ENCODE data around the gene PPME1.
A peak's percentile ranks its signal among the peaks of the same experiment; 100 is the strongest.
"Not testable (repeated sequence)": the region's sequence is repeated elsewhere in the genome, so short reads cannot be mapped to it uniquely, and the experiment has no call there.

The PPME1 gene

DNA sequence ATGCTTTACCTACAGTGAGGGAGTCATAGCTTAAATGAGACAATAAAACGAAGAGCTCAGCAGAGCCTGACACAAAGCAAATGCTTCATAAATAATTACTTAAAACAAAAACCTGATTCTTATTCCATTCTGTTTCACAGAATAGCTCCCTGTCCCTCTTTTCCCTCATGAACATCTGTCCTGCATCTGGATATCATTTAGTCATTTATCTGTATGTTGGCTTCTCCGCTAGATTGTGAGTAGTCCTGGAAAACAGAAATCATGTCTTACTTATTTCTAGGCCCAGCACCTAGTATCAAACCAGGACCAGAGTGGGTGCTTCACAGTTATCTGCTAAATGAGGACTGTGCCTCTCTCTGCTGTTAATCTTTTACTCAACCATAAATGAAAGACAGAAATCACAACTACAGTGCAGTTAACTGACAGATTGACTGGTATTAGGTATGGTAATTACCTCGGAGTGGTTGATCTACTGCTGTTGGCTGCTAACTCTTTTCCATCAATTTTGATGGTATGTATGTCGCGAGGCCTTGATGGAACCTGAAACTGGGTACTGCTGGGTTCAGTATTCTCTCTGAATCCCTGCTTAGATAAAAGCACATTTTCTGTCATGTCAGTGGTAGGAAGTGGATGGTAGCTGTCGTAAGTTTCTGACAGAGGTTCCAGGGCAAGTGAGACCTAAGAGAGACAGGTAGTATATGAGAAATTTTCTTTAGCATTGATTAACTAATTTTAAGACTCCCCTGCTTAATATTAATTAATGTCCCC, 31.8 kb upstream of the PPME1 start:
- Histone ChIP-seq H3K9me3 (ENCODE audit: control insufficient read depth in 2 of 2, low read length in 2 of 2) (no peaks in the 10 kb centered on the region), H3K4me1 (ENCODE audit: control insufficient read depth, insufficient read depth, low read length) (no peaks in the 10 kb centered on the region), H3K27ac (ENCODE audit: low read length) (peak overlapping the region; percentile 12), H3K36me3 (ENCODE audit: control insufficient read depth in 2 of 2, insufficient read depth in 2 of 2, low read length in 2 of 2) (peaks cover 0 to 4% of the 10 kb centered on the region in 2 donors), H3K27me3 (ENCODE audit: control insufficient read depth in 1 of 2, insufficient read depth in 2 of 2, low read length in 2 of 2) (no peaks in the 10 kb centered on the region), H3K9ac (ENCODE audit: low read length in 2 of 2) (peak overlapping the region in 1 of 2 donors; percentile 21), H3K4me3 (ENCODE audit: low read length in 2 of 2) (no peak overlapping the region)

- H3K4me3 ChIP-seq (ENCODE audit: low read length in 2 of 2); H3K36me3 ChIP-seq (ENCODE audit: control insufficient read depth in 2 of 2, insufficient read depth in 2 of 2, low read length in 2 of 2); H3K27me3 ChIP-seq (ENCODE audit: control insufficient read depth in 1 of 2, insufficient read depth in 2 of 2, low read length in 2 of 2); H3K9ac ChIP-seq (ENCODE audit: low read length in 2 of 2); H3K9me3 ChIP-seq (ENCODE audit: control insufficient read depth in 2 of 2, low read length in 2 of 2); H3K27ac ChIP-seq (ENCODE audit: low read length); H3K4me1 ChIP-seq (ENCODE audit: control insufficient read depth, insufficient read depth, low read length): not testable (repeated sequence)
Measured at GRCh38 chr11:74139919-74140431, 31.1 kb upstream of the PPME1 start.

- Histone ChIP-seq H3K4me1 (ENCODE audit: control insufficient read depth, insufficient read depth, low read length) (no peaks in the 10 kb centered on the region), H3K9me3 (ENCODE audit: control insufficient read depth in 2 of 2, low read length in 2 of 2) (no peaks in the 10 kb centered on the region), H3K27me3 (ENCODE audit: control insufficient read depth in 1 of 2, insufficient read depth in 2 of 2, low read length in 2 of 2) (no peaks in the 10 kb centered on the region), H3K27ac (ENCODE audit: low read length) (no peak overlapping the region), H3K4me3 (ENCODE audit: low read length in 2 of 2) (no peak overlapping the region), H3K9ac (ENCODE audit: low read length in 2 of 2) (no peak overlapping the region), H3K36me3 (ENCODE audit: control insufficient read depth in 2 of 2, insufficient read depth in 2 of 2, low read length in 2 of 2) (peaks cover 0 to 3% of the 10 kb centered on the region in 2 donors)
Measured at GRCh38 chr11:74141241-74141695, 29.8 kb upstream of the PPME1 start.

DNA sequence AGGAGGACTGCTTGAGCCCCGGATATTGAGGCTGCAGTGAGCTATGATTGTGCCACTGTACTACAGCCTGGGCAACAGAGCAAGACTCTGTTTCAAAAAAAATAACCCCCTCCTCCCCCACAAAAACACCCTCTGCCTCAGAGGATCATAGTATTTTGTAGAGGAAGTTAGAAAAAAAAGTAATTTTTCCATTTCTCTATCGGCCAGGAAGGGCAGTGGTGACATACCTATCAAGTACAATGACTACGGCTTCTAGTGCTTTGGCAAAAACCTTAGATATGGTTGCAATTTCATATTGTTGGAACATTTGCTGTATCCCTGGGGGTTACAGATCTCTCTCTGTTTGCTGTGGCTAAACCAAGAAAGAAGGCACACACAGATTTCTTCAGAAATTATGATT, 29.2 kb upstream of the PPME1 start:
- Histone ChIP-seq H3K36me3 (ENCODE audit: control insufficient read depth in 2 of 2, insufficient read depth in 2 of 2, low read length in 2 of 2) (no peaks in the 10 kb centered on the region), H3K9me3 (ENCODE audit: control insufficient read depth in 2 of 2, low read length in 2 of 2) (no peaks in the 10 kb centered on the region), H3K9ac (ENCODE audit: low read length in 2 of 2) (no peak overlapping the region), H3K27ac (ENCODE audit: low read length) (no peak overlapping the region), H3K4me3 (ENCODE audit: low read length in 2 of 2) (no peak overlapping the region), H3K4me1 (ENCODE audit: control insufficient read depth, insufficient read depth, low read length) (no peaks in the 10 kb centered on the region), H3K27me3 (ENCODE audit: control insufficient read depth in 1 of 2, insufficient read depth in 2 of 2, low read length in 2 of 2) (no peaks in the 10 kb centered on the region)

DNA sequence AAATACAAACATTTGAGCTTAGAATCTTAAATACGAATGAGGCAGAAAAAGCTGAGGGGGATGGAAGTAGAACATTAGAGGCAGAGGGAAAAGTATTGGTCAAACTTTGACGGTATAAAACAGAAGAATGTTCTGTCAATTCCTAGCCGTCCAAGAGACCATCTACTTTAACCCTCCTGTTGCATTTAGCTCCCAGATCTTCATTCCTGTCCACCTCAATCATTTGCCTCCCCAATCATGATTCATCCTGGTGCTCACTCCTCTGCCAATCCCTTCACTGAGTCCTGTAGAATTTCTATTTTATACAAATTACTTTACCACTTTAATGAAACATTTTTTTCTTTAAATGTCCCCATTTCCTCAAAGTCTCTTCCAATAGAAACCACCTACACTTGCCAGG, 28.5 kb upstream of the PPME1 start:
- Histone ChIP-seq H3K4me1 (ENCODE audit: control insufficient read depth, insufficient read depth, low read length) (no peaks in the 10 kb centered on the region), H3K9ac (ENCODE audit: low read length in 2 of 2) (no peak overlapping the region), H3K27me3 (ENCODE audit: control insufficient read depth in 1 of 2, insufficient read depth in 2 of 2, low read length in 2 of 2) (no peaks in the 10 kb centered on the region), H3K4me3 (ENCODE audit: low read length in 2 of 2) (no peak overlapping the region), H3K36me3 (ENCODE audit: control insufficient read depth in 2 of 2, insufficient read depth in 2 of 2, low read length in 2 of 2) (no peaks in the 10 kb centered on the region), H3K9me3 (ENCODE audit: control insufficient read depth in 2 of 2, low read length in 2 of 2) (no peaks in the 10 kb centered on the region), H3K27ac (ENCODE audit: low read length) (no peak overlapping the region)

DNA sequence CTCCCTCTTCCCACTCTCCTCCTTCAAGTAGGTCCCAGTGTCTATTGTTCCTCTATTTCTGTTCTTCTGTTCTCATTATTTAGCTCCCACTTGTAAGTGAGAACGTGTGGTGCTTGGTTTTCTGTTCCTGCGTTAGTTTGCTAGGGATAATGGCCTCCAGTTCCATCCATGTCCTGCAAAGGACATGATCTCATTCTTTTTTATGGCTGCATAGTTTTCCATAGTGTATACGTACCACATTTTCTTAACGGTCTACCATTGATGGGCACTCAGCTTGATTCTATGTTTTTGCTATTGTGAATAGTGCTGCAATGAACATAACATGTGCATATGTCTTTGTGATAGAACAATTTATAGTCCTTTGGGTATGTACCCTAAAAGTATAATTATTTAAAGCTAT, 26.5 kb upstream of the PPME1 start:
- Histone ChIP-seq H3K4me1 (ENCODE audit: control insufficient read depth, insufficient read depth, low read length) (no peaks in the 10 kb centered on the region), H3K27ac (ENCODE audit: low read length) (no peak overlapping the region), H3K9me3 (ENCODE audit: control insufficient read depth in 2 of 2, low read length in 2 of 2) (no peaks in the 10 kb centered on the region), H3K27me3 (ENCODE audit: control insufficient read depth in 1 of 2, insufficient read depth in 2 of 2, low read length in 2 of 2) (no peaks in the 10 kb centered on the region), H3K36me3 (ENCODE audit: control insufficient read depth in 2 of 2, insufficient read depth in 2 of 2, low read length in 2 of 2) (no peaks in the 10 kb centered on the region), H3K4me3 (ENCODE audit: low read length in 2 of 2) (no peak overlapping the region), H3K9ac (ENCODE audit: low read length in 2 of 2) (no peak overlapping the region)

DNA sequence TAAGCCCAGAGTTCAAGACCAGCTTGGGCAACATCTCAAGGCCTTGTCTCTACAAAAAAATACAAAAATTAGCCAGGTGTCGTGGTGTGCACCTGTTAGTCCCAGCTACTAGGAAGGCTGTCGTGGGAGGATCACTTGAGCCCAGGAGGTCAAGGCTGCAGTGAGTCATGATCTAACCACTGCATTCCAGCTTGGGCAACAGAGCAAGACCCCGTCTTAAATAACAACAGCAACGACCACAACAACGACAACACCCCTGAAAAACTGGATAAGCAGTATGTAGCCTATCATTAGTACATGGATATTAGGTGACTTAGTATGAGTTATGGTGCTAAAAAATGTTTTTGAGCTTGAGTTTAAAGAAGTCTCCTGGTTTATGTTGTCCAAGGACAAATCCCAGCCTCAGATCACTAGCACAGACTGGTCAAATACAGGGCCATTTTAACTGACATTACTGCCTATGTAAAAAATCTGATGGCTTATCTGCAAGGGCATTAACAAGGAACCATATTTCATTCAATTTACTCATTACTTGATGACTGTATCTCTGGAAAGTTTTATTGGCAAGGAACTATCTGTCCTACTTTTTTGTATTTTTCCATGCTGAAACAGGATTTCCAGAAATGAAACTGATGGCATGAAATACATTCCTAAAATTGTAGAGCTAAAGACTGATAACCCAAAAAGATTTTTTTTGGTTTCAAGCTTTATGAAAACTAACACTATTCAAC, 23.7 kb upstream of the PPME1 start:
- Histone ChIP-seq H3K27me3 (ENCODE audit: control insufficient read depth in 1 of 2, insufficient read depth in 2 of 2, low read length in 2 of 2) (no peaks in the 10 kb centered on the region), H3K9me3 (ENCODE audit: control insufficient read depth in 2 of 2, low read length in 2 of 2) (no peaks in the 10 kb centered on the region), H3K27ac (ENCODE audit: low read length) (no peak overlapping the region), H3K4me3 (ENCODE audit: low read length in 2 of 2) (no peak overlapping the region), H3K9ac (ENCODE audit: low read length in 2 of 2) (no peak overlapping the region), H3K36me3 (ENCODE audit: control insufficient read depth in 2 of 2, insufficient read depth in 2 of 2, low read length in 2 of 2) (no peaks in the 10 kb centered on the region), H3K4me1 (ENCODE audit: control insufficient read depth, insufficient read depth, low read length) (no peaks in the 10 kb centered on the region)

GRCh38 chr11:74153224-74153623, 17.9 kb upstream of the PPME1 start:
- H3K36me3 ChIP-seq (ENCODE audit: control insufficient read depth in 2 of 2, insufficient read depth in 2 of 2, low read length in 2 of 2): no peaks in the 10 kb centered on the region
- no peaks in the 10 kb centered on the region for H3K27me3 ChIP-seq (ENCODE audit: control insufficient read depth in 1 of 2, insufficient read depth in 2 of 2, low read length in 2 of 2)
- no peaks in the 10 kb centered on the region for H3K4me1 ChIP-seq (ENCODE audit: control insufficient read depth, insufficient read depth, low read length)
- no peak overlapping the region for H3K9ac ChIP-seq (ENCODE audit: low read length in 2 of 2)
- no peaks in the 10 kb centered on the region for H3K9me3 ChIP-seq (ENCODE audit: control insufficient read depth in 2 of 2, low read length in 2 of 2)
- H3K4me3 ChIP-seq (ENCODE audit: low read length in 2 of 2): no peak overlapping the region
- no peak overlapping the region for H3K27ac ChIP-seq (ENCODE audit: low read length)

- H3K9ac ChIP-seq (ENCODE audit: low read length in 2 of 2): no peak overlapping the region
- H3K9me3 ChIP-seq (ENCODE audit: control insufficient read depth in 2 of 2, low read length in 2 of 2): no peaks in the 10 kb centered on the region
- H3K27ac ChIP-seq (ENCODE audit: low read length): no peak overlapping the region
- peaks cover 0 to 3% of the 10 kb centered on the region in 2 donors for H3K36me3 ChIP-seq (ENCODE audit: control insufficient read depth in 2 of 2, insufficient read depth in 2 of 2, low read length in 2 of 2)
- no peak overlapping the region for H3K4me3 ChIP-seq (ENCODE audit: low read length in 2 of 2)
- H3K4me1 ChIP-seq (ENCODE audit: control insufficient read depth, insufficient read depth, low read length): no peaks in the 10 kb centered on the region
- H3K27me3 ChIP-seq (ENCODE audit: control insufficient read depth in 1 of 2, insufficient read depth in 2 of 2, low read length in 2 of 2): no peaks in the 10 kb centered on the region
Measured at GRCh38 chr11:74154620-74155281, 16.3 kb upstream of the PPME1 start.

DNA sequence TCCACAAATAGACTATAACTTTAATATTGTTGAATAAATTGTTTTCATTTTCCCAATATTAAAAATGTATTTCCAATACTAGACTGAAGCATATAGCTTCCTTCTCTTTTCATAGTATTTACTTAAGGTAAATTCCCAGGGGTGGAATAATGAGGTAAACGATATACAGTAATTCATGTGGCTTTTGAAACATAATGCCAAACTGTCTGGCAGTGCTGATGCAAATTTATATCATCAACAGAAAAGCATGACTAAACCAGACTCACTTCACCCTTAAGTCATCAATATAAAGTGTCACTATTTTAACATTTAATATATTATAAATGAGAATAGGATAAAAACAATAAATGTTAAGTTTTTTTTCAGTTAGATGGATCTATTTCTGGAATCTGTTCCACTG, 13.9 kb upstream of the PPME1 start:
- no peaks in the 10 kb centered on the region for H3K9me3 ChIP-seq (ENCODE audit: control insufficient read depth in 2 of 2, low read length in 2 of 2)
- no peak overlapping the region for H3K9ac ChIP-seq (ENCODE audit: low read length in 2 of 2)
- no peaks in the 10 kb centered on the region for H3K27me3 ChIP-seq (ENCODE audit: control insufficient read depth in 1 of 2, insufficient read depth in 2 of 2, low read length in 2 of 2)
- H3K4me1 ChIP-seq (ENCODE audit: control insufficient read depth, insufficient read depth, low read length): no peaks in the 10 kb centered on the region
- H3K27ac ChIP-seq (ENCODE audit: low read length): no peak overlapping the region
- H3K36me3 ChIP-seq (ENCODE audit: control insufficient read depth in 2 of 2, insufficient read depth in 2 of 2, low read length in 2 of 2): peaks cover 3 to 4% of the 10 kb centered on the region in 2 donors
- H3K4me3 ChIP-seq (ENCODE audit: low read length in 2 of 2): no peak overlapping the region

Measured in stomach smooth muscle (tissue), 2 donors.